Measurements from ENCODE around the gene NEDD4L.
"Not testable (repeated sequence)": the region's sequence is repeated elsewhere in the genome, so short reads cannot be mapped to it uniquely, and the experiment has no call there.

Gene NEDD4L

GRCh38 chr18:58026395-58026794 lies 17.6 kb upstream of the NEDD4L start:
- in situ Hi-C loops (cut with MboI; ENCODE audit: low sequenced_read_pairs): no loop called here

- in situ Hi-C loops (cut with MboI; ENCODE audit: low sequenced_read_pairs): no loop called here
These were observed 17.2 kb upstream of the NEDD4L start for GRCh38 chr18:58026857-58027256.

- in situ Hi-C loops (cut with MboI; ENCODE audit: low sequenced_read_pairs): no loop called here
These were observed 16.7 kb upstream of the NEDD4L start for GRCh38 chr18:58027341-58027740.

- in situ Hi-C loops (cut with MboI; ENCODE audit: low sequenced_read_pairs): no loop called here
These were observed 15.8 kb upstream of the NEDD4L start for GRCh38 chr18:58028109-58028784.

GRCh38 chr18:58032233-58032632 lies 11.8 kb upstream of the NEDD4L start:
- in situ Hi-C loops (cut with MboI; ENCODE audit: low sequenced_read_pairs): no loop called here

GRCh38 chr18:58033216-58033615 lies 10.8 kb upstream of the NEDD4L start:
- in situ Hi-C loops (cut with MboI; ENCODE audit: low sequenced_read_pairs): no loop called here

GRCh38 chr18:58034370-58034769 lies 9.7 kb upstream of the NEDD4L start:
- in situ Hi-C loops (cut with MboI; ENCODE audit: low sequenced_read_pairs): no loop called here

- in situ Hi-C loops (cut with MboI; ENCODE audit: low sequenced_read_pairs): no loop called here
These were observed 6.9 kb upstream of the NEDD4L start for GRCh38 chr18:58037163-58037562.

GRCh38 chr18:58038063-58038462 lies 6.0 kb upstream of the NEDD4L start:
- in situ Hi-C loops (cut with MboI; ENCODE audit: low sequenced_read_pairs): no loop called here

- in situ Hi-C loops (cut with MboI; ENCODE audit: low sequenced_read_pairs): no loop called here
These were observed 2.4 kb upstream of the NEDD4L start for GRCh38 chr18:58041633-58042032.

- in situ Hi-C loops (cut with MboI; ENCODE audit: low sequenced_read_pairs): no loop called here
These were observed 1.1 kb upstream of the NEDD4L start for GRCh38 chr18:58042826-58043490.

GRCh38 chr18:58044370-58045241 lies 580 bp downstream of the NEDD4L start:
- in situ Hi-C loops (cut with MboI; ENCODE audit: low sequenced_read_pairs): no loop called here

- in situ Hi-C loops (cut with MboI; ENCODE audit: low sequenced_read_pairs): no loop called here
These were observed 1.4 kb downstream of the NEDD4L start for GRCh38 chr18:58045242-58046092.

- in situ Hi-C loops (cut with MboI; ENCODE audit: low sequenced_read_pairs): no loop called here
These were observed 2.2 kb downstream of the NEDD4L start for GRCh38 chr18:58046093-58046793.

GRCh38 chr18:58046794-58047555 lies 2.9 kb downstream of the NEDD4L start:
- in situ Hi-C loops (cut with MboI; ENCODE audit: low sequenced_read_pairs): no loop called here

- in situ Hi-C loops (cut with MboI; ENCODE audit: low sequenced_read_pairs): no loop called here
These were observed 3.5 kb downstream of the NEDD4L start for GRCh38 chr18:58047556-58047882.

GRCh38 chr18:58048081-58048642 lies 4.1 kb downstream of the NEDD4L start:
- in situ Hi-C loops (cut with MboI; ENCODE audit: low sequenced_read_pairs): no loop called here

GRCh38 chr18:58049000-58049688 lies 5.1 kb downstream of the NEDD4L start:
- in situ Hi-C loops (cut with MboI; ENCODE audit: low sequenced_read_pairs): no loop called here

GRCh38 chr18:58050963-58051362 lies 6.9 kb downstream of the NEDD4L start:
- in situ Hi-C loops (cut with MboI; ENCODE audit: low sequenced_read_pairs): not testable (repeated sequence)
